Measurements from ENCODE around the gene STOM. TPM values are rescaled to one million over a fixed set of nuclear protein-coding genes. Genes with fewer than 3 reads are reported as not detected.

Gene STOM
- total RNA-seq, 4 donors from 2014 or later, result 418 to 728 (median 480) TPM

- TF ChIP-seq, protein P1, sequence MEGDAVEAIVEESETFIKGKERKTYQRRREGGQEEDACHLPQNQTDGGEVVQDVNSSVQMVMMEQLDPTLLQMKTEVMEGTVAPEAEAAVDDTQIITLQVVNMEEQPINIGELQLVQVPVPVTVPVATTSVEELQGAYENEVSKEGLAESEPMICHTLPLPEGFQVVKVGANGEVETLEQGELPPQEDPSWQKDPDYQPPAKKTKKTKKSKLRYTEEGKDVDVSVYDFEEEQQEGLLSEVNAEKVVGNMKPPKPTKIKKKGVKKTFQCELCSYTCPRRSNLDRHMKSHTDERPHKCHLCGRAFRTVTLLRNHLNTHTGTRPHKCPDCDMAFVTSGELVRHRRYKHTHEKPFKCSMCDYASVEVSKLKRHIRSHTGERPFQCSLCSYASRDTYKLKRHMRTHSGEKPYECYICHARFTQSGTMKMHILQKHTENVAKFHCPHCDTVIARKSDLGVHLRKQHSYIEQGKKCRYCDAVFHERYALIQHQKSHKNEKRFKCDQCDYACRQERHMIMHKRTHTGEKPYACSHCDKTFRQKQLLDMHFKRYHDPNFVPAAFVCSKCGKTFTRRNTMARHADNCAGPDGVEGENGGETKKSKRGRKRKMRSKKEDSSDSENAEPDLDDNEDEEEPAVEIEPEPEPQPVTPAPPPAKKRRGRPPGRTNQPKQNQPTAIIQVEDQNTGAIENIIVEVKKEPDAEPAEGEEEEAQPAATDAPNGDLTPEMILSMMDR (IDR thresholded peaks at IDR 0.05; ENCODE audit: low read depth), result no peak
Measured at GRCh38 chr9:121309171-121309570, 60.9 kb downstream of the STOM start.

- TF ChIP-seq, protein P1 (IDR thresholded peaks at IDR 0.05; ENCODE audit: low read depth), result no peak
Measured at GRCh38 chr9:121308765-121309164, 61.3 kb downstream of the STOM start.

GRCh38 chr9:121307976-121308375 is 62.1 kb downstream of the STOM start:
- TF ChIP-seq, protein P1 (IDR thresholded peaks at IDR 0.05; ENCODE audit: low read depth), result no peak

- TF ChIP-seq, protein P1 (IDR thresholded peaks at IDR 0.05; ENCODE audit: low read depth), result no peak
Measured at GRCh38 chr9:121305269-121305994, 64.6 kb downstream of the STOM start.

DNA sequence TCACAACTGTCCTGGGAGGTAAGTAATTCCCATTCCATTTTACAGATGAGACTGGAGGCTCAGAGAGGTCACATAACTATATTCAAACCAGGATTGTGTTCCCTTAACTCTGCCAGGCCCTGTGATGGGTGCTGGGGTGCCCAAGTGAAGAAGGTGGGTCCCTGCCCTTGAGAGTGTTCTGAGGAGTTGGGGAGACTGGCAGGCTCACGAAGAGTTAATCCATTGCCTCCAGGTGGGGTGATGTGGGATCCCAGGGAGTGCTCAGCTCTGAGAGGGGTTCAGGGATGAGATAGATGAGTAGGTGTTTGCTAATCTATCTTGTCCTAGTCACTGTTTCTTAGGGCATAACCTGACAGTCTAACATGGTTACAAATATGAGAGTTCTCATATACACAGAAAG is 65.3 kb downstream of the STOM start:
- TF ChIP-seq, protein P1 (IDR thresholded peaks at IDR 0.05; ENCODE audit: low read depth), result no peak

DNA sequence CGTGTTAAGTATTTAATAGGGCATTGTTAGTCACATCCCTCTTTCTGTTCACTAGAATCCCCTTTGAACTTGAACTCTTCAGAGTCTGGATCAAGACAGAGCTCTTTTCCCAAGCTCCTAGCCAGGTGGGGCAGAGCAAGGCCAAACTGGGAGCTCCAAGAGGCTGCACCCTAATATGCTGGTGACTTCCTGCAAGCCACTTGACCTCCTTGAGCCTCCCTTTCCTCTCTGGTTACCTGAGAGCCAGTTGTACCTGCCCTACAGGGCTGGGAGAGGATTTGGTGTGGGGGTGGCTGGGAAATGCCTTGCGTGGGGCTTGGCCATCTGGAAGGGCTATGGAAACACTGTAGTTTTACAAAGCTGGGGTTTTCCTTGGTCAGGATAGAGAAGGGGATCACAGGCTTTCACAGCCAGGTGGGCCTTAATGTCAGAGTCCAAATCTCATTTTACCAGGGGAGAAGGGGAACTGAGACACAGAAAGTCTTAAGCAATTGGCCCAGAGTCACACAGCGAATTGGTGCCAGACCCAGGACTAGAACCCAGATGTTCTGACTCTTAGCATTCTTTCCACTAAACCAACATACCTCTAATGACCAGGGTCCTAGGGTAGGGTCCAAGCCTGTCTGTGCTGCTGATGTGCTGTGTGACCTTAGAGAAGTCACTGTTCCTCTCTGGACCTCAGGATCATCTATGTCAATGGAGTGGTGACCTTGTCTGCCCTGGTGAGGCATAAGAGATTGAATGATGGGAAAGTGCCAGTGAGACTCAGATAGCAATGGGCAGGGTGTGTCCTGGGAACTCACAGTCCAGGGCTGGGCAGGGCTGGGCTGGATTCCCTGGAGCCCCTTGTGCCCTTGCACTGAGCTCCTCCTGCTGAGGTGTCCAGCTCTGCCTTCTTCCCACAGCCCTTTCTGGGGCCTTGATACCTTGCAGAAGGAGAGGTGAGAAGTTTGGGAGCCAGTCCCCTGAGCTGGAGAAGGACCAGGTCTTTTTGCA is 66.3 kb downstream of the STOM start:
- TF ChIP-seq, protein P1 (IDR thresholded peaks at IDR 0.05; ENCODE audit: low read depth), result no peak

DNA sequence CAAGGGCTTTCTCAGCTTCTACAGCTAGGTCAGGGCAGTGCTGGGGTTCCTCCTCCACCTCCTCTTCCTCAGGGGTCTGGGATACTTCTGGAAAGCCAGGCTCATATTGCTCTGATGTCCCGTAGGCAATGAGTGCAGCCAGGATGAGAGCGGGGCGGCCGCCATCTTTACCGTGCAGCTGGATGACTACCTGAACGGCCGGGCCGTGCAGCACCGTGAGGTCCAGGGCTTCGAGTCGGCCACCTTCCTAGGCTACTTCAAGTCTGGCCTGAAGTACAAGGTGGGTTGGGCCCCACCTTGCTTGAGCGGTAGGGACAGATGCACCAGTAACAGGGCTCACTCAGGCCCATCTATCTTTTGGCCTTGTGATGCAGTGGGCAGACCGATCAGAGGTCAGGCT is 67.3 kb downstream of the STOM start:
- TF ChIP-seq, protein P1 (IDR thresholded peaks at IDR 0.05; ENCODE audit: low read depth), result no peak

Data from subcutaneous adipose tissue (tissue), 4 donors.